GM23338 (cell line): ENCODE results near the gene MYO18A. TPM values are rescaled to one million over a fixed set of nuclear protein-coding genes. Genes with fewer than 3 reads are reported as not detected.
A peak's percentile ranks its signal among the peaks of the same experiment; 100 is the strongest.

Experiments used
- ATAC-seq: fragments of 200-7000 bp; cut with Tn5 transposase; 3 replicates; pipeline ENCODE4 v1.9.1; 2020
- DNase-seq: peaks from one replicate; pipeline ENCODE4 v3.0.0-alpha.2; 2015; ENCODE audit warnings: low spot score
- H2AFZ ChIP-seq: fragments of 200-600 bp; sonication (generic); 2 replicates; pipeline ENCODE4 v1.8.0; 2016; ENCODE audit warnings: antibody characterized with exemption, mild to moderate bottlenecking, moderate library complexity
- H3F3A ChIP-seq: fragments of 200-600 bp; sonication (generic); replicated peaks from 2 replicates; pipeline ENCODE4 v1.8.0; 2017; ENCODE audit warnings: antibody characterized with exemption, mixed run types, low read depth
- H3K27ac ChIP-seq: fragments of 200-600 bp; sonication (generic); 2 replicates; pipeline ENCODE4 v1.6.1; 2016; ENCODE audit warnings: low read depth
- H3K27me3 ChIP-seq: fragments of 200-600 bp; sonication (generic); 2 replicates; pipeline ENCODE4 v1.8.0; 2016; ENCODE audit warnings: mild to moderate bottlenecking, mixed run types, moderate library complexity; ENCODE audit not compliant: insufficient read depth
- H3K36me3 ChIP-seq: fragments of 200-600 bp; sonication (generic); 2 replicates; pipeline ENCODE4 v1.8.0; 2016; ENCODE audit warnings: mild to moderate bottlenecking; ENCODE audit not compliant: insufficient read depth
- H3K4me1 ChIP-seq: fragments of 200-600 bp; sonication (generic); 2 replicates; pipeline ENCODE4 v1.8.0; 2016; ENCODE audit warnings: mild to moderate bottlenecking, moderate library complexity; ENCODE audit not compliant: insufficient read depth
- H3K4me2 ChIP-seq: fragments of 200-600 bp; sonication (generic); 2 replicates; pipeline ENCODE4 v1.7.1; 2017; ENCODE audit warnings: mixed run types
- H3K4me3 ChIP-seq: fragments of 200-600 bp; sonication (generic); 2 replicates; pipeline ENCODE4 v1.6.1; 2016; ENCODE audit warnings: mixed run types
- H3K79me2 ChIP-seq: fragments of 200-600 bp; sonication (generic); replicated peaks from 2 replicates; pipeline ENCODE4 v1.8.0; 2017; ENCODE audit warnings: mild to moderate bottlenecking; ENCODE audit not compliant: insufficient read depth
- H3K9me2 ChIP-seq: fragments of 200-600 bp; sonication (generic); 2 replicates; pipeline ENCODE4 v1.8.0; 2017; ENCODE audit not compliant: insufficient read depth
- H4K20me1 ChIP-seq: fragments of 200-600 bp; sonication (generic); replicated peaks from 2 replicates; pipeline ENCODE4 v1.8.0; 2017; ENCODE audit warnings: mild to moderate bottlenecking; ENCODE audit not compliant: insufficient read depth
- H3K27ac Mint-ChIP-seq: 2 replicates; pipeline ENCODE4 v1.8.0; 2020; ENCODE audit warnings: inconsistent platforms, mild to moderate bottlenecking, moderate library complexity, mixed read lengths
- H3K27me3 Mint-ChIP-seq: 3 replicates; pipeline ENCODE4 v1.8.0; 2022; ENCODE audit warnings: low read depth, mild to moderate bottlenecking, moderate library complexity, mixed read lengths, inconsistent platforms; ENCODE audit not compliant: insufficient read depth, poor library complexity
- H3K36me3 Mint-ChIP-seq: 3 replicates; pipeline ENCODE4 v1.8.0; 2021; ENCODE audit warnings: low read depth, mild to moderate bottlenecking, inconsistent platforms, moderate library complexity, mixed read lengths
- H3K4me1 Mint-ChIP-seq: 3 replicates; pipeline ENCODE4 v1.8.0; 2020; ENCODE audit warnings: mild to moderate bottlenecking, inconsistent platforms, mixed read lengths
- H3K4me3 Mint-ChIP-seq: 3 replicates; pipeline ENCODE4 v1.8.0; 2021; ENCODE audit warnings: moderate library complexity, mild to moderate bottlenecking, inconsistent platforms, mixed read lengths
- H3K9me3 Mint-ChIP-seq: 3 replicates; pipeline ENCODE4 v1.8.0; 2020; ENCODE audit warnings: moderate library complexity, mild to moderate bottlenecking, inconsistent platforms, mixed read lengths
- CREB1 ChIP-seq: fragments of 250-450 bp; sonication (Bioruptor Pico); IDR thresholded peaks from 2 replicates; pipeline ENCODE4 v1.5.0; 2020; ENCODE audit warnings: low read depth, mild to moderate bottlenecking, moderate library complexity
- JUNB ChIP-seq: IDR thresholded peaks from one replicate; pipeline ENCODE4 v1.6.1; 2016; ENCODE audit warnings: antibody characterized with exemption; ENCODE audit not compliant: unreplicated experiment
- POLR2AphosphoS5 ChIP-seq: IDR thresholded peaks from 2 replicates; pipeline ENCODE4 v1.6.1; 2016; ENCODE audit warnings: antibody characterized with exemption, low read depth
- REST ChIP-seq: IDR thresholded peaks from one replicate; pipeline ENCODE4 v1.6.1; 2018; ENCODE audit warnings: antibody characterized with exemption; ENCODE audit not compliant: unreplicated experiment
- ZNF114 ChIP-seq: fragments of 250-450 bp; sonication (Bioruptor Pico); IDR thresholded peaks from 2 replicates; pipeline ENCODE4 v1.5.0; 2020; ENCODE audit warnings: mild to moderate bottlenecking, moderate library complexity
- ZNF462 ChIP-seq: fragments of 250-450 bp; sonication (Bioruptor Pico); IDR thresholded peaks from 2 replicates; pipeline ENCODE4 v1.5.0; 2020; ENCODE audit warnings: mild to moderate bottlenecking, moderate library complexity
- polyA plus RNA-seq: library from polyadenylated mRNA; unstranded; fragments of >200 nt; fragmentation: Nextera tagmentation; extraction: Ambion mirVana; gene quantifications from 2 replicates; pipeline ENCODE4 v1.2.1, GENCODE V29; 2016
- total RNA-seq: library from RNA; depleted of rRNA; stranded (reverse); fragments of >200 nt; shearing (Covaris generic); gene quantifications from 2 replicates; pipeline ENCODE4 v1.2.3, GENCODE V29; 2014

MYO18A gene
- total and polyA plus RNA-seq, 2 experiments from 2014 or later = 18.3 to 37.5 TPM

GRCh38 chr17:29155966-29156338 lies 24.2 kb downstream of the MYO18A start (continued):
- TF ChIP-seq ZNF462 (CRISPR knock-in tag) (no peak), ZNF114 (CRISPR knock-in tag) (no peak), REST (no peak)

- H3K4me1 Mint-ChIP-seq = peaks cover 49% of the 10 kb centered on the region
- peaks cover 18% of the 10 kb centered on the region; the same call in 1 of the 2 replicates for H3K79me2 ChIP-seq
- peaks cover 13% of the 10 kb centered on the region; the same call in 1 of the 2 replicates for H3K4me1 ChIP-seq
- peaks cover 13% of the 10 kb centered on the region for H3K27me3 Mint-ChIP-seq
- peak overlapping the region; percentile 91 for H3K27ac Mint-ChIP-seq
- H3K27ac ChIP-seq = 0 out of 2 replicates have a peak overlapping the region, but pooled peaks have one; percentile 32
- H4K20me1 ChIP-seq = 0 out of 2 replicates have a peak, but pooled peaks cover 7% of the 10 kb centered on the region
- H3K9me2 ChIP-seq = no peaks in the 10 kb centered on the region
- H3K4me2 ChIP-seq = no peak overlapping the region
- no peak overlapping the region for H3K4me3 ChIP-seq
- no peak overlapping the region for H3K4me3 Mint-ChIP-seq
- H3K9me3 Mint-ChIP-seq = no peaks in the 10 kb centered on the region
- ATAC-seq (peak; percentile 15), DNase-seq (no peak)
- H2AFZ ChIP-seq = no peak overlapping the region
- H3F3A ChIP-seq = no peaks in the 10 kb centered on the region
- no peaks in the 10 kb centered on the region; the same call in 2 of the 3 replicates for H3K36me3 Mint-ChIP-seq
- no peaks in the 10 kb centered on the region for H3K27me3 ChIP-seq
- H3K36me3 ChIP-seq = no peaks in the 10 kb centered on the region
- TF ChIP-seq POLR2AphosphoS5 (no peak), JUNB (no peak), CREB1 (no peak)
These were observed 24.8 kb downstream of the MYO18A start for GRCh38 chr17:29155227-29155965.
